NCI-H1417 (cell line): ENCODE results near the gene CDY1.
"Not testable (repeated sequence)": the region's sequence is repeated elsewhere in the genome, so short reads cannot be mapped to it uniquely, and the experiment has no call there.

ENCODE experiments used
- DNase-seq, 3 experiments: peaks; one replicate each; lab custom pipeline; 2025; lab: John Stamatoyannopoulos, UW

CDY1 gene

GRCh38 chrY:25621817-25622216, at the start of gene CDY1:
Gene CDY1, plus strand, starts transcription at chrY:25622117. Its CDS starts 326 bp downstream, at chrY:25622443.
- not testable (repeated sequence) for DNase-seq

GRCh38 chrY:25593336-25593735, 28.6 kb upstream of the CDY1 start:
- not testable (repeated sequence) for DNase-seq

GRCh38 chrY:25620209-25620608, 1.7 kb upstream of the CDY1 start:
- DNase-seq: not testable (repeated sequence)

- not testable (repeated sequence) for DNase-seq
Measured at GRCh38 chrY:25626524-25626923, 4.6 kb downstream of the CDY1 start.

- not testable (repeated sequence) for DNase-seq
Measured at GRCh38 chrY:25630383-25631112, 8.6 kb downstream of the CDY1 start.

GRCh38 chrY:25639852-25640251, 17.9 kb downstream of the CDY1 start:
- DNase-seq: not testable (repeated sequence)

GRCh38 chrY:25643024-25643915, 21.4 kb downstream of the CDY1 start:
- DNase-seq: not testable (repeated sequence)
